HG02623 (cell line): Measurements from ENCODE around the gene HMGB3.
"Not testable (repeated sequence)": the region's sequence is repeated elsewhere in the genome, so short reads cannot be mapped to it uniquely, and the experiment has no call there.

Source experiments
- ATAC-seq: cut with Tn5 transposase; IDR thresholded peaks from one replicate; pipeline ENCODE4 v1.9.1; 2021; ENCODE audit warnings: moderate library complexity; ENCODE audit not compliant: unreplicated experiment

The HMGB3 gene

DNA sequence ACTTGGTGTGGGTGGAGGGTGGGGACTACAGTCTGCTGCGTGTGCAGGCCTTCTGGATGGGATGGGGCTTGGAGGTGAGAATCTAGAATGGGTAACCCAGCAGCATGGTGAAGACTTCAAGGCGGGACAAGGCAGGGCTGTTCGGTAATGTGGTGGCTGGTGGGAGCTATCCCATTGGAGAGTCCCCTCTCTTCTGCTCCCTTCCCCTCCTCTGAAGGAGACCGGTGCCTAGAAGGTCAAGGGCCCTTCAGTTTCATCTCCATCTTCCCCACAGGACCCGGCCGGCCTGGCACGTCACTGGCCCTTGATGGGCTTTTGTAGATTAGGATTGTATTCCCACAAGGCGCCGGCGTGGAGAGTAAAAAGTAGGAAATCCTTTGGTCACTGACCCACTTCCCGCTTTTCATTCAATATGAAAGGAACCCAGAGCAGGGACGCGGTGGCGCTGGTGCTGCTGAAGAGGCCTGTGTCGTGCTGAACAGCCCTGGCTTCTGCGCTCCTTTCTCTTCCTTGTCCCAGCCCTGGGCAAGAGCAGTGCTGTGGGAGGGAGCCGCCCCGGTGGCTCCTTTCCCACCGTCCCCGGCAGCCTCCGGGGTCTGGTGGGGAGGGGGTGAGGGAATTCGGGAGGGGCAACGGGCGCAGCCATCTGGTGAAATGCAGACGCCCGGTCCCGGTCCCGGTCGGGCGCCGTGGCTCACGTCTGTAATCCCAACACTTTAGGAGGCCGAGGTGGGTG is 7.3 kb upstream of the HMGB3 start:
- no peak for ATAC-seq

DNA sequence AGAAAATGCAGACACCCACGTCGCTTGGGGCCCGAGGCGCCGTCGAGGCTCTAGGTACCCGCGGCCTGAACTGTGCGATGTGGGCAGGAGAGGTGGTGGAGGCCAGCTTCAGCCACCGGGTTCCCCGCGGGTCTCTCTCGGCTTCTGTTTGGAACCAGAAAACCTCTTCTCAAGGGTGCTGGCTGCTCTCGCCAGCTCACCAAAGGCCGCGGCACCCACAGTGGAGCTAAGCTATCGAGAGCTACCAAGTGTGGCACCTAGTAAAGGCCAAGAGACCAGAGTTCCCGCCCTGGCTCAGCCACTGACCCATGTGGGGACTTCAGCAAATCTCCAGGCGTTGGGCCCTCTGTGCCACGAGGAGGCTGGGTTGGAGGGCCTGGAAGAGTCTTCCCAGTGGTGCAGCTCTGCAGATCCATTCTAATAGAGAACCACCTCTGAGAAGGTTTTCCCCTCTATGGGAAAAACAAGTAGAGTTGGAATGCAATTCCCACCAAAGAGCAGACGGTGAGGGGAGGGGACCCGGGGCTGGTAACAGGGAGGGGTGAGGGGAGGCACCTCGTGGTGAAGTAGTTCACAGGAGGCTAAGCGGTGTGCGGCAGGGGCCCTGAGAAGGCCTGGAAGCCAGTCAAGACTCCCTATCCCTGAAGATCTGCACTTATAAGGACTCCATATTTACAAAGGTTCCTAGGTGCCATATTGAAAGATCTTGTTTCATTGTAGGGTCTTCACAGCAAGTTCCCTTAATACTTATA is 5.5 kb upstream of the HMGB3 start:
- no peak for ATAC-seq

DNA sequence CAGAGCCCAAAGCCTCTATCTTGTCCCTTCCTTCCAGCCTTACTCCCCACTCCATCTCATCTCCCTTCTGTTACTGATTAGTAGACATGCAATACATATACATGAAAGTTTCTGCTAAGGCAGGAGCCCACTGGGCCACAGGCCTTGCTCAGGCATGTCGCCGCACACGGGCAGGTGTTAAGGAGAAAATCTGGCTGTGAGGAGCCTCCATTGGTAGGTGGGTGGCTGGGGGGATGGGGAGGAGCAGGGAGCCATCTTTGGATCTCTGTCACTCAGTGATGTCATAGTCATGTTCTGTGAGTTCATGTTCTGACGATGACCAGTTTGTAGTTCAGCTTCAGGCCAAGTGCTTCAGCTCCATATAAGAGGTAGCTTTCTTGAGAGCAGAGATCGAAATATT is 2.9 kb upstream of the HMGB3 start:
- no peak for ATAC-seq

DNA sequence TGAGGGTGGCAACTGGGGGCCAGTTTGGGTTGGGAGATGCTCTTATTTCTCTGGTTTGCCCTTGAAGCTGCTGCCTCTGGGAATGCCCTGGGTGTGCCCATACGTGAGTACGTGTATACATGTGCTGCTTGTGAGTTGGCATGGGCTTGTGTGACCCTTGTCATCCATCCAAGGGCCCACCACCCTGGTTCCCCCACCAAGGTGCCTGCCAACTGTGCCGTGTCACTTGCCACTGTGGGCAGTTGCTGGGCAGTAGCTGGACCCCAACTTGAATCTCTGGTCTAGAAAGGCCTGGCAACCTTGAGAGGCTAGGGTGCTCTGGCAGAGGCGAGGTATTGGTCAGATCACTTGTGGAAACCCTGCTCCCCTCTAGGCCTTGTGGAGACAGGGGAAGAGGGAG is 2.4 kb upstream of the HMGB3 start:
- ATAC-seq, result no peak

DNA sequence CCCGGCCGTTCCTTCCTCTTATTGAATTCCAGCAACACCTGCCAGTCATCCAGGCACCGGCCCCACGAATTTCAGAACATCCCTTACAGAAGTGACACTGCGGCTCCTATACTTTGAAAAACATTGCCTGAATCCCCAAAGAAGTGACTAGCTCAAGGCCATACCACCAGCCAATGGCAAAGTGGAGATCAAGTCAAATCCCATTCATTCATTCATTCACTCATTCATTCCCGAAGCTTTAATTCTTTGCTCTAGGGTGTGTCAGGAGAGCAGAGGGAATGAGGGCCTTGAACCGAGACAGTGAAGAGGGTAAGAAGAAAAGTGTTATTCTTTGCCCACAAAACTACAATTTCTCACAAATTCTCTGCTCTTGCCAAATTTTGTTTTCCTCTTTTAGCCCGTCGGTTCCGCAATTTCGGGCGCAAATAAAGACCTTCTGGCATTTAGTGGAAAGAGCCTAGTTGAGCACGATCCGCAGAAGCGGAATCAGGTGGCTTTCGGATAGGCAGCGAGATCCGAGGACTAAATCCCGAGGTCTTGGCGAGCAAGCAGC is 824 bp upstream of the HMGB3 start:
- no peak for ATAC-seq

DNA sequence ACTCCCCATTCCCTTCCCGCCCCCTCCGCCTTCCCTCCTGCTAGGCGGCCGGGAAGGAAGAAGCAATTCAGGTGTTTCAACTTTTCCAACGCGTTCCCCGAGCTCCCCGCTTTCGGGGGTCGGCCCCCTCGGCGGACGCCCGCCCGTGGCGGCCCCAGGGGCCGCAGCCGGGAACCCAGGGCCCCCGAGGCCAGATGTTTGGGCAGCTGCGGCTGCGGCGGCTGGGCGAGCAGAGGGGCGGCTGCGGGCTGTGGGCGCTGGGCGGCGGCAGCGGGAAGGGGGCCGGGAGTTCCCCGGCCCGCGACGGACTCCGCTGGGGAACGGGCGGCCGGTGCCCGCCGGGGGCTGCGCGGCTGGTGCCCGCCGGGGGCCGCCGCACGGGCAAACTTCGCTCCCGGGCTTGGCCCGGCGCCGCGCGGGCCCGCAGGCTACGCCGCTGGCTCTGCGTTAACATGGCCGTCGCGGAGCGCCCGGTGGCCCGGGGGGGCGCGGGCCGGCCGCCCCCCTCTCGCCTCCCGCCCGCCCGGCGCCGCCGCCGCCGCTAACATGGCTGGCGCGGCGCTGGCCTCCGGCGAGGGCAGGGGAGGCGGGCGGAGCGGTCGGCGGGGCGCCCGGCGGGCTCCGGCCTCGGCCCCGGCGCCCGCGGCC is 510 bp downstream of the HMGB3 start:
- ATAC-seq, result peak; percentile 8

DNA sequence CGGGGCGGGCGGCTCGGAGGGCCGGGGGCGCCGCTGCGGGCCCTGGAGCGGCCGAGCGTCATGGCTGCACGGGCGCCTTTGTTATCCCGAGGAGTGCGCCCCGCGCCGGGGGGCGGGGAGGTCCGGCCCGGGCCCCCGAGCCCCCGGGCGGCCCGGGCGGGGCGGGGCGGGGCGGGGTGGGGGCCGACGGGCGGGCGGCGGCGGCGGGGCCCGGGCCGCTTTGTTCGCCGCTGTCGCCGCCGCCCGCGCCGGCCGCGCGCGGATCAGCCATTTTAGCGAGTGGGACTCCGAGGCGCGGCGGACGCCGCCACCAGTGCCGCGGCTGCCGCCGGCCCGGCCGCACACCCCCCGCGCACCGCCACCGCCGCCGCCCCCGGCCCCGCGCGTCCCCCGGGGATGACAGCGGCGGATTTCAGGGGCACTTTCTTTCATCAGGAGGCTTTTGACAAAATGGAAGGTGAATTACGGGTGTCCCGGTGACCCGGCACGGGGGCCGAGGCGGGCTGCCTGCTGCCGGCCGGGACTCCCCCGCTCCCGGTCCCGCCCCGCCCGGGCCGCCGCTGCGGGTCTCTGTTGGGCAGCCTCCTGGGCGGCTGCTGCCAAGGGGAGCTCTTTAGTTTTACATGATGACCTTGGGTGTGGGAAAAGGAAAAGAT is 1.2 kb downstream of the HMGB3 start:
- ATAC-seq, result peak; percentile 6

DNA sequence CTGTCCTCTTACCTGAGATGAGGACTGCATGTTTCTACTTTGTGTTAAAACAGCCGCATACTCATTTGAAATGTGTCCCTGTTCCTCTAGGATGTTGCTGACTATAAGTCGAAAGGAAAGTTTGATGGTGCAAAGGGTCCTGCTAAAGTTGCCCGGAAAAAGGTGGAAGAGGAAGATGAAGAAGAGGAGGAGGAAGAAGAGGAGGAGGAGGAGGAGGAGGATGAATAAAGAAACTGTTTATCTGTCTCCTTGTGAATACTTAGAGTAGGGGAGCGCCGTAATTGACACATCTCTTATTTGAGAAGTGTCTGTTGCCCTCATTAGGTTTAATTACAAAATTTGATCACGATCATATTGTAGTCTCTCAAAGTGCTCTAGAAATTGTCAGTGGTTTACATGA is 4.6 kb downstream of the HMGB3 start:
- not testable (repeated sequence) for ATAC-seq

DNA sequence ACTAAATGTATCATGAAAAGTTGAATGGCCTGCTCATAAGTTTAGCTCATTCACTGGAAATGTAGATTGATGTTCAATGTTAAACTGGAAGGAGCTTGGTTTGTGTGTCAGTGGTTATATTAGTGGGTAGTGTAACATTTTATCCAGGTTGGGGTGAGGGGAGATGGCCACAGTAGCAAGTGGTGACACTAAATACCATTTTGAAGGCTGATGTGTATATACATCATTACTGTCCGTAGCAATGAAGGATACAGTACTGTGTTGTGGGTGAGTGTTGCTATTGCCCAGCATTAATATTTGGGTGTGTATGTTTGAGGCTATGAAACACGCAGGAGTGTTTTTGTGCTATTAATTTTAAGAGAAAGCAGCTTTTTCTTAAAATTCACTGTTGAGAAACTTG is 6.3 kb downstream of the HMGB3 start:
- no peak for ATAC-seq

DNA sequence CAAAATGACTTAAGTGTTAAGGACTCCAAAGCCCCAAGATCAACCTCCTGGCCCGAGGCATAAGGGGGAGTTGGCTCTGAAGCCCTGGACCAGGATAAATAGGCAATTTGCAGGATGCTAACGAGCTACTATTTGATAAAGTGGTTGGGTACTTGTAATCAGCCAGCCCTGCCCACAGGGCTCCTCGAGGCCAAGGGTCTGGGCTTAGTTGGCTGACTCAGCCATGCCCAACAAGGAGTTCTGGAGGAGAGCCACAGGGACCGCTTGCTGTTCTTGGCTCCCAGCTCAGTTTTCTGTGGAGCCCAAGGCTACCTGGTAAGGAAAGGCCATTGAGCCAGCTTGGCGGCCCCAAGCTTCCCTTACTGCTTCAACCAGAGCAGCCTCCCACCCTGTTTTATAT is 7.8 kb downstream of the HMGB3 start:
- no peak for ATAC-seq

DNA sequence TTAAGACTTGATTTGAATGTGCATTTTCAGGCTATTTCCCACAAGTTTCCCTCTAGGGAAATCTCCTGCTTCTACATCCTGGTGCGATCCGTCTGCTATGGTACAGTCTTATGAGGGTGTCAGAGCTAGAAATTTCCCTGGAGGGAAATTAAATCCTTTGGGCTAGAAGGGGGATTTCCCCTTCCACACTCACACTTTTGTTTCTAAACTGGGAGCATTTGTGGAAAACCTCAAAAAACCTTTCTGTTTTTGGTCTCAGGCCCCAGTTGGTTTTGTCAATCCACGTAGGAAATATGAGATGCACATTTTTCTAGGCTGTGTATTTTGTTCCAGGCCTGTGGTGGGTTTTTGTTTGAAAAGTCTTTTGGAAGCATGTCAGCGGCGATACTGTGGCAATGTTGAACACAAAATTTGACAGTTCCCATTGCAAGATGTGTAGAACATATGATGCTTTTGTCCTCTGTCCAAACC is 17.8 kb downstream of the HMGB3 start:
- no peak for ATAC-seq

DNA sequence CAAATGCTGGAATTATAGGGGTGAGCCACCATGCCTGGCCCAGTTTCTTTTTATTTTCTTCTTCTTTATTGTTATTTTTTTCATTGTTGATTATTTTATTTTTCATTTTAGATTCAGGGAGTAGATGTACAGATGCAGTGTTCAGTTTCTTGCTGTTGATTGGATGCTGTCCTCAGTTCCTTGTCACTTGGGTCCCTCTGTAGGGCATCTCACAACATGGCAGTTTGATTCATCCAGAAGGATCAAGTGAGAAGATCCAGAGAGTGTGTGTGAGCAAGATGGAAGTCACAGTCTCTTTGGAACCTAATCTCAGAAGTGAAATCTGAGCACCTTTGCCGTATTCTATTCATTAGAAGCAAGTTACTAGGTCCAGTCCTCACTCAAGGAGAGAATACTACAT is 20.9 kb downstream of the HMGB3 start:
- no peak for ATAC-seq

DNA sequence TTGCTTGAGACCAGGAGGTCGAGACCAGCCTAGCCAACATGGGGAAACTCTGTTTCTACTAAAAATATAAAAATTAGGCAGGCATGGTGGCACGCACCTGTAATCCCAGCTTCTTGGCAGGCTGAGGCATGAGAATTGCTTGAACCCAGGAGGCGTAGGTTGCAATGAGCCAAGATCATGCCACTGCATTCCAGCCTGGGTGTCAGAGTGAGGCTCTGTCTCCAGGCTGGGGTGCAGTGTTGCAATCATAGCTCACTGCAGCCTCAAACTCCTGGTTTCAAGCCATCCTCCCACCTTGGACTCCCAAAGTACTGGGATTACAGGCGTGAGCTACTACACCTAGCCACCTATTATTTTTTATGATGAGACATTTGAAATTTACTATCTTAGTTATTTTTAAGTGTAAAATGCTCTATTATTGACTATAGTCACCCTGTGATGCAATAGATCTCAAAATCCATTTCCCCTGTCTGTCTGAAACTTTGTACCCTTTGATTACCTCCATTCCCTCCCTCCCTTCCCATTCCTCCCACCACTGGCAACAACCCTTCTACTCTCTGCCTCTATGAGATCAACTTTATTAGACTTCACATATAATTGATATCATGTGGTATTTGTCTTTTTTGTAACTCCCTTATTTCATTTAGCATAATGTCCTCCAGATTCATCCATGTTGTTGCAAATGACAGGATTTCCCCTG is 23.4 kb downstream of the HMGB3 start:
- ATAC-seq, result no peak

DNA sequence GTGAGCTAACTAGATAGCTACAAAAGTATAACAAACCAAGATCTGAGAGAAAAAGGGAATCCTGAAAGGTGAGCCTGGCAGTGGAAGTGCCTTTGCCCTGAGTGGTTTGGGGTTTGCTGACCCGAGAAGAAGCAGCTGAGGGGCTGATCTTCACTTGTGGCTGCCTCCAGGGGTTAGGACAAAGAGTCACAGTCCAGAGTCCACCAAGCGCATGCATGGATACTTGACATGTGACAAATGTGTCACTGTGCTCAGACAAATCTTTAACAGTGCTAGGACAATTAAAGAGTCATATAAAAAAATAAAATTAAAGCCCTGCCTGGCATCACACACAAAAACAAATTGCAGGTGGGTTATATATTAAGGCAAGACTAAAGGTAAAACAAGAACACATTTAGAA is 26.4 kb downstream of the HMGB3 start:
- no peak for ATAC-seq

DNA sequence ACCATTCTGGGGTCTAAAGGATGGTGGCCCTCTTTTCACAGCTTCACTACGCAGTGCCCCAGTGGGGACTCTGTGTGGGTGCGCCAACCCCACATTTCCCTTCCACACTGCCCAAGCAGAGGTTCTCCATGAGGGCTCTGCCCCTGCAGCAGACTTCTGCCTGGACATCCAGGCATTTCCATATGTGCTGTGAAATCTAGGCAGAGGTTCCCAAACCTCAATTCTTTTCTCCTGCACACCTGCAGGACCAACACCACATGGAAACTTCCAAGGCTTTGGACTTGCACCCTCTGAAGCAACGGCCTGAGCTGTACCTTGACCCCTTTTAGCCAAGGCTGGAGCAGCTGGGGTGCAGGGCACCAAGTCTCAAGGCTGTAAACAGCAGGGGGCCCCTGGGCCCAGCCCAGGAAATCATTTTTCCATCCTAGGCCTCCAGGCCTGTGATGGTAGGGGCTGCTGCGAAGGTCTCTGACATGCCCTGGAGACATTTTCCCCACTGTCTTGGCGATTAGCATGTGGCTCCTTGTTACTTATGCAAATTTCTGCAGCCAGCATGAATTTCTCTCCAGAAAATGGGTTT is 30.1 kb downstream of the HMGB3 start:
- ATAC-seq, result no peak

DNA sequence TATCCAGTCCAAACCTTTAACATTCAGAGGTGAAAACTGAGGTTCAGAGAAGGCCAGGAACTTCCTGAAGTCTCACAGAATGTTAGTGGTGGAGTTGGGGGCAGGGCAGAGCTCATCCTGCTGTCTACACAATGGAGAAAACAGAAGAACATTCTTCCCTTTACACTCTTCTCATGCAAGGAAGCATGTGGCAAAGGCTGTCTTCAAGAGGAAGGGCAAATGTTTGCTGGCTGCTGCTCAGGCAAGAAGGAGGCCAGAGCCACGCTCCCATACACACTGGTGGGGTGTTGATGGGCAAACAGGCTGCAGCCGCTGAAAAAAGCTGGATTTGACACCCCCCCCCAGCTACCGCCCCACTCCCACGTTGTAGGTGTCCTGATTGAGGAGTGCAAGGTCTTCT is 32.5 kb downstream of the HMGB3 start:
- no peak for ATAC-seq

DNA sequence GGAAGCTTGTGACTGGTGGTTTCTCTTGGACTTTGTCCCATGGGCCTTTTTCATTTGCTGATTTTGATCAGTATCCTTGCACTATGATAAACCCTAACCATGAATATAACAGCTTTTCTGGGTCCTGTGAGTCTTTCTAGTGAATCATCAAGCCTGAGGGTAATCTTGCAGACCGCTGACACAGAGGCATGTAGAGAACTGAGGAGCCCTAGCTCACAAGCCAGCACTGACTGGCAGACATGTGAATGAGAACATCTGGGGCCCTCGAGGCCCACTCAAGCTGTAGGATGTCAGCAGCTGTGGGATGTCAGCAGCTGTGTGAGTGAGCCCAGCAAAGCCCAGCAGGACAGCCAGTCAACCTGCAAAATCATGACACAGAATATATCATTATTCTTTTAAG is 36.7 kb downstream of the HMGB3 start:
- no peak for ATAC-seq

DNA sequence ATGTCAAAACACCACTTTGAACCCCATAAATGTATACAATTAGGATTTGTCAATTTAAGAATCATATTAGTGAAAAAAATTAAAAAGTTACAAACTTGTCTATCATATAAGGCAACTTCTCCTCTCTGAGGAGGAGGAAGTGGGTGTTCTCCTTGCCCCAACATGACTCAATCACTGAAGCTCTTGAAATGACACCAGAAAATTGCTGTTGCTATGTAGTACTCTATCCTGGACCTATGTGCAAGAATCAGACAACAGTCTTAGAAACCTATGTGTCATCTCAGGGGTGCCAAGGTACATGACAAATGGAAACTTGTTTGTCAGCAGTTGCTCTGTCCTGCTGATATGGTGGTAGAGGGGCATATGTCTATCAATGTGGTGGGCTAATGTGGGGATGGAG is 47.7 kb downstream of the HMGB3 start:
- no peak for ATAC-seq

DNA sequence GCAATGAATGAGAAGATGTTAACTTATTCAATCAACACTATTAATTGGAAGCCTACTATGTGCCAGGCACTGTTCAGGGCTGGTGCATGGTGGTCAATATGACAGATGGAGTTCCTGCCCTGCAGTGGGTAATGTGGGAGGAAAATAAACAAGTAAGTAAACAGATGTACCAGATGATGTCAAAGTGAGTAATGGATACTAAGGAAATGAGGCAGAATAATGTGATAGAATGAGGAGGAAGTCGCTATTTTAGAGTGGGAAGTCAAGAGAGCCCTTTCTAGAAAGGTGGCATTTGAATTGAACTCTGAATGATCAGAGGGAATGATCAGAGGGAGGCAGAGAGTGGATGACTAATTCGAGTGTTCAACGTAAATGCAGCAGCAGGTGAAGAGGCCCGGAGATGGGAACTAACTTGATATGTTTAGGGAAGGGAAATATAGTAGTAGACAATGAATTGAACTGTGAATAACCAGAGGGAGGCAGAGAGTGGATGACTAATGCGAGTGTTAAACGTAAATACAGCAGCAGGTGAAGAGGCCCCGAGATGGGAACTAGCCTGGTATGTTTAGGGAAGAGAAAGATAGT is 48.3 kb downstream of the HMGB3 start:
- ATAC-seq, result no peak

DNA sequence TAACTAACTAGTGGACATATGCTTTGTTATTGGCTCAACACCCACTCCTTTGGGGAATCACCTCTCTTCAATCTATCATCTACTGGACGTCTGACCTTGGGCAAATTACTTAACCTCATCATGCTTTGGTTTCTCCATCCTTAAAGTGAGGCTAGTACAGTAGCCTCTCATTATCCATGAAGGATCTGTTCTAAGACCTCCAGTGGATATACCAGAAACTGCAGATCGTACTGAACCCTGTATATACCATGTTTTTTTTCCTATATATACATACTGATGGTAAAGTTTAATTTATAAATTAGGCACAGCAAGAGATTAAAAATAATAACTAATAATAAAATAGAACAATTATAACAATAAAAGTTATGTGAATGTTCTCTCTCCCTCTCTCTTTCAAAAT is 56.2 kb downstream of the HMGB3 start:
- no peak for ATAC-seq
